Heart right ventricle (tissue), 16 donors: Measurements from ENCODE around the gene LNX1. TPM values are rescaled to one million over a fixed set of nuclear protein-coding genes. Genes with fewer than 3 reads are reported as not detected.
A peak's percentile ranks its signal among the peaks of the same experiment; 100 is the strongest.

Source experiments
- ATAC-seq, 8 donors: fragments of 200-7000 bp; cut with Tn5 transposase; one replicate each; pipeline ENCODE4 v1.9.1; 2020; ENCODE audit warnings: mild to moderate bottlenecking in 8 of 8, moderate library complexity in 8 of 8, moderate number of reproducible peaks in 1 of 8
- DNase-seq, 2 donors: peaks; one replicate each; pipeline ENCODE4 v3.0.0-alpha.2; 2020
- H3K27ac ChIP-seq, 10 donors: fragments of 200-600 bp; sonication (generic) in 2 of 10; one replicate each; pipeline versions ENCODE4 v1.5.0 to v1.8.0; 2020 to 2022; ENCODE audit warnings: mild to moderate bottlenecking in 3 of 10
- H3K27me3 ChIP-seq, 7 donors: fragments of 200-600 bp; one replicate each; pipeline ENCODE4 v1.8.0; 2021 to 2022; ENCODE audit warnings: mild to moderate bottlenecking in 2 of 7
- H3K36me3 ChIP-seq, 9 donors: fragments of 200-600 bp; sonication (generic) in 1 of 9; one replicate each; pipeline versions ENCODE4 v1.5.0 to v1.8.0; 2020 to 2022; ENCODE audit warnings: mild to moderate bottlenecking in 2 of 9
- H3K4me1 ChIP-seq, 9 donors: fragments of 200-600 bp; sonication (generic) in 1 of 9; one replicate each; pipeline versions ENCODE4 v1.5.0 to v1.8.0; 2020 to 2022; ENCODE audit warnings: mild to moderate bottlenecking in 4 of 9
- H3K4me3 ChIP-seq, 10 donors: fragments of 200-600 bp; sonication (generic) in 2 of 10; one replicate each; pipeline versions ENCODE4 v1.5.0 to v1.8.0; 2020 to 2022; ENCODE audit warnings: mild to moderate bottlenecking in 7 of 10, moderate library complexity in 2 of 10
- H3K9me3 ChIP-seq, 11 donors: fragments of 200-600 bp in 10 of 11; sonication (generic) in 2 of 11; one replicate each; pipeline versions ENCODE4 v1.5.0 to v1.8.0; 2013 to 2022; ENCODE audit warnings: mild to moderate bottlenecking in 2 of 11, control low read depth in 1 of 11, moderate library complexity in 1 of 11
- WGBS, 2 donors: extraction: QIAGEN DNeasy Blood & Tissue Kit; methylation state at CpG; one replicate each; pipeline ENCODE4 v1.1.7; 2013; ENCODE audit warnings: inconsistent platforms in 1 of 2; 5-methylcytosine and 5-hydroxymethylcytosine counted together
- intact Hi-C, 10 donors: fragments of 100-400 bp; cut with DNase I; formaldehyde crosslinking; loops; one replicate each; pipeline versions ENCODE4 v1.11.1 to v1.14.2; 2022
- polyA plus RNA-seq, 2 donors: library from polyadenylated mRNA; stranded (reverse); fragments of 200-250 nt; gene quantifications; one replicate each; pipeline ENCODE4 v1.2.3, GENCODE V29; 2013
- total RNA-seq, 10 donors: library from RNA; stranded (reverse); fragmentation: NEBNext Ultra II Directional in 3 of 10; extraction: Animal tissue kit (Norgen Biotek cat#: 25700) in 3 of 10; gene quantifications; one replicate each; pipeline versions ENCODE4 v1.2.1 to v1.2.4, GENCODE V29; 2021 to 2023
- TF ChIP-seq, protein P1 (sequence below), 9 donors: fragments of 200-600 bp; sonication (generic) in 2 of 9; IDR thresholded peaks; one replicate each; pipeline versions ENCODE4 v1.5.0 to v1.8.0; 2021 to 2022; ENCODE audit warnings: antibody characterized with exemption in 9 of 9, mild to moderate bottlenecking in 5 of 9, moderate library complexity in 1 of 9
- donor health status: Arrhythmogenic right ventricular cardiomyopathy.
- donor health status: ischemic (EF 13 %, LVEDD 7.1; RV severe dilation, severe dysfunction).
- donor health status: healthy with polysubstance abuse.
- donor health status: DM: no; HTN: yes; CAD: no.
- donor health status: DM: no; HTN: no; CAD: no.
- donor health status: ischemic (EF 25% LVEDD 6.9; RV normal size, moderate dysfunction).
- donor health status: ischemic (EF 25% LVEDD 5.7; RV mildly dilated, moderate dysfunction).
- donor health status: healthy.
- donor health status: DM: yes; HTN: yes; CAD: no.
- donor health status: Ischemic cardiomyopathy.
- donor health status: ischemic (EF 35%, LVEDD 5.7; RV mildly dilated, moderate dysfunction).
- donor health status: nonischemic (EF 11% LVEDD 7.7; RV severe dilation, severe dysfunction).
- donor health status: DM: yes; HTN: yes; CAD: no.
- donor health status: PGD.
- donor health status: ischemic (EF 29% LVEDD 5.4; RV normal size, mild dysfunction).
- donor health status: nonischemic (EF 23%, LVEDD 6.1; RV moderate dilation, normal function).

Gene LNX1
- total and polyA plus RNA-seq, 12 donors, result 2.0 to 16.1 (median 5.6) TPM

GRCh38 chr4:53499791-53500190 lies 91.5 kb downstream of the LNX1 start:
- DNase-seq, result no peak
- WGBS, 2 donors, result 96 to 100% methylated on average over 1 of the region's 1 CpG
- TF ChIP-seq, protein P1, sequence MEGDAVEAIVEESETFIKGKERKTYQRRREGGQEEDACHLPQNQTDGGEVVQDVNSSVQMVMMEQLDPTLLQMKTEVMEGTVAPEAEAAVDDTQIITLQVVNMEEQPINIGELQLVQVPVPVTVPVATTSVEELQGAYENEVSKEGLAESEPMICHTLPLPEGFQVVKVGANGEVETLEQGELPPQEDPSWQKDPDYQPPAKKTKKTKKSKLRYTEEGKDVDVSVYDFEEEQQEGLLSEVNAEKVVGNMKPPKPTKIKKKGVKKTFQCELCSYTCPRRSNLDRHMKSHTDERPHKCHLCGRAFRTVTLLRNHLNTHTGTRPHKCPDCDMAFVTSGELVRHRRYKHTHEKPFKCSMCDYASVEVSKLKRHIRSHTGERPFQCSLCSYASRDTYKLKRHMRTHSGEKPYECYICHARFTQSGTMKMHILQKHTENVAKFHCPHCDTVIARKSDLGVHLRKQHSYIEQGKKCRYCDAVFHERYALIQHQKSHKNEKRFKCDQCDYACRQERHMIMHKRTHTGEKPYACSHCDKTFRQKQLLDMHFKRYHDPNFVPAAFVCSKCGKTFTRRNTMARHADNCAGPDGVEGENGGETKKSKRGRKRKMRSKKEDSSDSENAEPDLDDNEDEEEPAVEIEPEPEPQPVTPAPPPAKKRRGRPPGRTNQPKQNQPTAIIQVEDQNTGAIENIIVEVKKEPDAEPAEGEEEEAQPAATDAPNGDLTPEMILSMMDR (IDR thresholded peaks at IDR 0.05), result no peak
- no peak for ATAC-seq
- H3K27me3 ChIP-seq, result no peaks in the 10 kb centered on the region
- peaks cover 0 to 19% (median 0%) of the 10 kb centered on the region in 9 donors for H3K36me3 ChIP-seq
- H3K4me1 ChIP-seq, result peaks cover 0 to 20% (median 3%) of the 10 kb centered on the region in 9 donors
- peak overlapping the region in 2 of 10 donors; percentile 1 to 44 for H3K27ac ChIP-seq
- no peak overlapping the region for H3K4me3 ChIP-seq
- intact Hi-C loops, result loop anchor here in 7 of 10 donors (10.0 kb wide), 7 partner anchors 205 to 735 kb away; partner anchors contain the start of gene PDGFRA (in 1 of the 7)
- H3K9me3 ChIP-seq, result no peaks in the 10 kb centered on the region

DNA sequence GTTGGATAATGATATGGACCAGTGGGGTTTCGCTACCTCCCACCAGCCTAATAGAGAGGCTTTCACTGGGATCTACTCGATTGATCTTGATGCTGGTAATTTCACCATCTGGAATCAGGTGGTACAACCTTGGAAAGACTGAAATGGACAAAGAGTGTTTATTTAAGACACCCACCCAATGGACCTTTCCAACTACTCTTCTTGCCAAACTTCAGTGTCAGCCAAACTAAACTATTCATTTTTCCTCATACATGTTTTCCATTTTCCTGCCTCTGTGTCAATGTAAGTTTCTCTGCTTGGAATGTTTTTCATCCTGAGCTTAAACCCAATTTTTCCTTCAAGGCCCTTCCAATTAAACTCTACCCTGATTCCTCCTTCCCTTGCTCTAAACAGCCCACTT lies 92.6 kb downstream of the LNX1 start:
- WGBS, 2 donors, result 86% methylated on average over 2 of the region's 2 CpGs
- Histone ChIP-seq H3K27me3 (no peaks in the 10 kb centered on the region), H3K27ac (peak overlapping the region in 5 of 10 donors; percentile 11 to 66 (median 56)), H3K36me3 (peaks cover 0 to 20% (median 0%) of the 10 kb centered on the region in 9 donors), H3K4me3 (no peak overlapping the region), H3K9me3 (no peaks in the 10 kb centered on the region), H3K4me1 (peaks cover 0 to 20% (median 3%) of the 10 kb centered on the region in 9 donors)
- TF ChIP-seq, protein P1 (IDR thresholded peaks at IDR 0.05), result no peak
- ATAC-seq, result peak in 2 of 8 donors; percentile 33 to 39
- intact Hi-C loops, result loop anchor here in 7 of 10 donors (10.0 kb wide), 6 partner anchors 206 to 736 kb away; partner anchors contain the start of gene PDGFRA (in 1 of the 7)
- no peak for DNase-seq

GRCh38 chr4:53497487-53498244 lies 93.6 kb downstream of the LNX1 start:
- TF ChIP-seq, protein P1 (IDR thresholded peaks at IDR 0.05), result peak in 1 of 9 donors; percentile 21
- 64 to 67% methylated on average over 7 of the region's 7 CpGs for WGBS, 2 donors
- Histone ChIP-seq H3K4me3 (no peak overlapping the region), H3K36me3 (peaks cover 0 to 19% (median 0%) of the 10 kb centered on the region in 9 donors), H3K4me1 (peaks cover 0 to 20% (median 3%) of the 10 kb centered on the region in 9 donors), H3K27ac (peak overlapping the region in 9 of 10 donors; percentile 15 to 66 (median 49)), H3K27me3 (no peaks in the 10 kb centered on the region), H3K9me3 (no peaks in the 10 kb centered on the region)
- ATAC-seq (peak; percentile 87 to 95 (median 90)), DNase-seq (peak; percentile 16 to 45)
- intact Hi-C loops, result loop anchor here in 7 of 10 donors (10.0 kb wide), 6 partner anchors 207 to 737 kb away; partner anchors contain the start of gene PDGFRA (in 1 of the 7)

DNA sequence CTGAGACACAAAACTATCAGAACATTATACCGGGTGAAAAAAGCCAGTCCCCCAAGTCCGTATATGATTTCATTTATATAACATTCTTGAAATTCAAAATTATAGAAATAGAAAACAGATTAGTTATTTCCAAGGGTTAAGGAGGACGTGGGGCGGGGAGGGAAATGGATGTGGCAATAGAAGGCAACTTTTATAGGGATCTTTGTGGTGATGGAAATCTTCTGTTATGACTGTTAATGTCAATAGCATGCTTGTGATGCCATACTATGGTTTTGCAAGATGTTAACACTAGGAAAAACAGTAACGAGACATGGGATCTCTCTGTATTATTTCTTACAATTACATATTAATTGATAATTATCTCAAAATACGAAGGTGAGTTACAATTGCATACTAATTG lies 96.4 kb downstream of the LNX1 start:
- intact Hi-C loops, result loop anchor here in 7 of 10 donors (5.0 to 10.0 kb wide), 9 partner anchors 157 to 740 kb away; partner anchors contain the start of gene PDGFRA (in 1 of the 7)
- peaks cover 0 to 1% (median 0%) of the 10 kb centered on the region in 7 donors for H3K27me3 ChIP-seq
- H3K36me3 ChIP-seq, result peaks cover 0 to 19% (median 0%) of the 10 kb centered on the region in 9 donors
- TF ChIP-seq, protein P1 (IDR thresholded peaks at IDR 0.05), result no peak
- ATAC-seq (no peak), DNase-seq (no peak)
- H3K27ac ChIP-seq, result no peak overlapping the region
- peaks cover 0 to 28% (median 15%) of the 10 kb centered on the region in 9 donors for H3K4me1 ChIP-seq
- 93 to 96% methylated on average over 6 of the region's 6 CpGs for WGBS, 2 donors
- H3K4me3 ChIP-seq, result no peak overlapping the region
- no peaks in the 10 kb centered on the region for H3K9me3 ChIP-seq
